Muscle of arm (tissue), 12 donors: ENCODE measurements around the gene VPS52. TPM values are rescaled to one million over a fixed set of nuclear protein-coding genes. Genes with fewer than 3 reads are reported as not detected.

Experiments used
- polyA plus RNA-seq, 12 donors: library from polyadenylated mRNA; unstranded; fragments of 120-200 nt; gene quantifications; one replicate each; pipeline ENCODE4 v1.2.1, GENCODE V29; 2013; ENCODE audit not compliant: insufficient read length in 12 of 12

Gene VPS52
- polyA plus RNA-seq, 12 donors = 34.7 to 75.9 (median 45.1) TPM; not detected in 1

Other genes with a start within 250 kb of the VPS52 start
- gene HLA-DPA1, start 198.2 kb downstream of the VPS52 start, polyA plus RNA-seq = 10 to 100 TPM in 9 of 12 donors, 1 to 10 TPM in 2, not detected in 1; 7.6 to 44.7 (median 13.9) TPM
- gene HLA-DPB1, start 195.9 kb downstream of the VPS52 start, polyA plus RNA-seq = 10 to 100 TPM in 2 of 12 donors, 1 to 10 TPM in 9, not detected in 1; 2.9 to 29.8 (median 9.0) TPM
- 100 to 1,000 TPM in 1 of 12 donors, 10 to 100 TPM in 10, not detected in 1; 32.4 to 120 (median 49.2) TPM for gene COL11A2, start 79.4 kb downstream of the VPS52 start, polyA plus RNA-seq
- gene RXRB, start 71.2 kb downstream of the VPS52 start, polyA plus RNA-seq = 10 to 100 TPM in 11 of 12 donors, not detected in 1; 33.8 to 70.0 (median 37.7) TPM
- 100 to 1,000 TPM in 3 of 12 donors, 10 to 100 TPM in 8, not detected in 1; 62.9 to 117 (median 77.6) TPM for gene SLC39A7, start 71.0 kb downstream of the VPS52 start, polyA plus RNA-seq
- gene HSD17B8, start 67.2 kb downstream of the VPS52 start, polyA plus RNA-seq = 10 to 100 TPM in 5 of 12 donors, 1 to 10 TPM in 6, not detected in 1; 7.8 to 20.2 (median 9.8) TPM
- gene RING1, start 63.4 kb downstream of the VPS52 start, polyA plus RNA-seq = 10 to 100 TPM in 11 of 12 donors, not detected in 1; 25.4 to 54.2 (median 29.2) TPM
- 1,000 to 10,000 TPM; 1,205 to 5,224 (median 4,322) TPM for gene RPS18, start 199 bp upstream of the VPS52 start, polyA plus RNA-seq
- gene B3GALT4, start 5.2 kb upstream of the VPS52 start, polyA plus RNA-seq = 1 to 10 TPM in 10 of 12 donors, not detected in 2; 1.3 to 3.8 (median 2.0) TPM
- 10 to 100 TPM in 11 of 12 donors, not detected in 1; 38.8 to 63.5 (median 56.3) TPM for gene WDR46, start 17.4 kb upstream of the VPS52 start, polyA plus RNA-seq
- 10 to 100 TPM in 11 of 12 donors, not detected in 1; 35.2 to 61.0 (median 41.7) TPM for gene PFDN6, start 17.7 kb upstream of the VPS52 start, polyA plus RNA-seq
- gene RGL2, start 27.1 kb upstream of the VPS52 start, polyA plus RNA-seq = 10 to 100 TPM in 11 of 12 donors, not detected in 1; 43.6 to 81.3 (median 52.1) TPM
- 10 to 100 TPM in 11 of 12 donors, not detected in 1; 15.5 to 50.7 (median 21.1) TPM for gene TAPBP, start 42.2 kb upstream of the VPS52 start, polyA plus RNA-seq
- gene ZBTB22, start 45.9 kb upstream of the VPS52 start, polyA plus RNA-seq = 10 to 100 TPM in 11 of 12 donors, not detected in 1; 10.9 to 35.6 (median 14.3) TPM
- gene DAXX, start 51.1 kb upstream of the VPS52 start, polyA plus RNA-seq = 10 to 100 TPM in 11 of 12 donors, not detected in 1; 26.8 to 51.2 (median 33.1) TPM
- gene KIFC1, start 119.9 kb upstream of the VPS52 start, polyA plus RNA-seq = 10 to 100 TPM in 11 of 12 donors, not detected in 1; 15.2 to 39.0 (median 23.6) TPM
- gene PHF1, start 139.1 kb upstream of the VPS52 start, polyA plus RNA-seq = 10 to 100 TPM in 11 of 12 donors, not detected in 1; 31.9 to 72.5 (median 46.3) TPM
- 100 to 1,000 TPM in 11 of 12 donors, not detected in 1; 106 to 145 (median 118) TPM for gene CUTA, start 146.2 kb upstream of the VPS52 start, polyA plus RNA-seq
- gene SYNGAP1, start 148.2 kb upstream of the VPS52 start, polyA plus RNA-seq = 10 to 100 TPM in 11 of 12 donors, not detected in 1; 12.1 to 41.9 (median 16.6) TPM
- gene ZBTB9, start 182.7 kb upstream of the VPS52 start, polyA plus RNA-seq = 1 to 10 TPM in 11 of 12 donors, not detected in 1; 3.9 to 8.5 (median 6.6) TPM